ENCODE results near the gene FBXO10.
"Not testable (repeated sequence)": the region's sequence is repeated elsewhere in the genome, so short reads cannot be mapped to it uniquely, and the experiment has no call there.

The FBXO10 gene

GRCh38 chr9:37514415-37514814, 61.8 kb downstream of the FBXO10 start:
- DNase-seq (ENCODE audit: low spot score); FAIRE-seq: not testable (repeated sequence)

GRCh38 chr9:37512437-37512836, 63.7 kb downstream of the FBXO10 start:
- no peak for FAIRE-seq

DNA sequence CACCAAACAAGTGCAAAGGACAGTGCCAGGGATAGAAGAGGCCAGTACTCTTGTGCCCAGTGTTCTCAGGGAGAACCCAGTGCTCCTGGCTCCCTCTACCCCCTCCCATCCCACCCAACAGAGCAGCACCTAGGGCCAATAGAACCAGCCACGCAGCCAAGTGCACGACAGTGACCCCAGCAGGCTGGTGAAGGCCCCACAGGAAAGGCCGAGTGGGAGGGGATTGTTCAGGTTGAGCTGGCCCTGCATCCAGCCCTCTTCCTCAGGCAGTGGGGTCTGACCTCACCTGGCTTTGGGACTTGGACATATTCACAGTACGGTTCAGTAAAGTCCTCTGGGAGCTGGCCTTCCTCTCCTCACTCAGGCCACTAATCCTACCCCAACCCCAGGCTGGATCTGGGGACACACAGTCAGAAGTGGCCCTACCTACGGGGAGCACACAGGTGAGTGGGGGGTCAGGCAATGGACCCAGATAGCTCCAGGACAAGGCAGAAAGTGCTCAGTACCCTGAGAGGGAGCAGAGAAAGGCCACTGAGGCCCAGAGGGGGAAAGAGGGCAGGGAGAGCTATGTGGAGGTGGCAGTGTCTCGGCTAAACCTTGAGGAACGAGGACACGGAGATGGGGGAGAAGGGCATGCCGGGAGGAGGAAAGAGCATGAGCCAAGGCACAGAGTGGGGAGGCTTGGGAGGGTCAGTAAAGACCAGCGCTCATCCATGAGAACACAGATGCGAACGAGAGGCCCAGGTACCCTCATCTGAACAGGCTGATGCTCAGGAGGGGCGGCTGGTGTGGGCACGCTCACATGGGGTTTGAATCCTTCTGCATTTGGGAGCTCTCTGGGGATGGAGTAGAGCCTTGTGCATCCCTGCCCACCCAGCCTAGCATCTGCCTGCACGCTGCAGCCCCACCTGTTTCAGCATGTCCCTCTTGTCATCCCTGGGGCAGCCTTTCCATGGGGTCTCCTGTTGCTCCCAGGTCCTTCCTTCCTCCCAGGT, 64.9 kb downstream of the FBXO10 start:
- no peak for FAIRE-seq

More at GRCh38 chr9:37512437-37512836, 63.7 kb downstream of the FBXO10 start:
- no peak for DNase-seq (ENCODE audit: low spot score)

GRCh38 chr9:37510053-37510452, 66.1 kb downstream of the FBXO10 start:
- not testable (repeated sequence) for FAIRE-seq; DNase-seq (ENCODE audit: low spot score)

More for the DNA sequence above, 64.9 kb downstream of the FBXO10 start:
- DNase-seq (ENCODE audit: low spot score): no peak

- no peak for DNase-seq (ENCODE audit: low spot score)
- no peak for FAIRE-seq
Measured at GRCh38 chr9:37509536-37509935, 66.6 kb downstream of the FBXO10 start.

GRCh38 chr9:37508834-37509206, 67.4 kb downstream of the FBXO10 start:
- DNase-seq (ENCODE audit: low spot score) (no peak), FAIRE-seq (no peak)

DNA sequence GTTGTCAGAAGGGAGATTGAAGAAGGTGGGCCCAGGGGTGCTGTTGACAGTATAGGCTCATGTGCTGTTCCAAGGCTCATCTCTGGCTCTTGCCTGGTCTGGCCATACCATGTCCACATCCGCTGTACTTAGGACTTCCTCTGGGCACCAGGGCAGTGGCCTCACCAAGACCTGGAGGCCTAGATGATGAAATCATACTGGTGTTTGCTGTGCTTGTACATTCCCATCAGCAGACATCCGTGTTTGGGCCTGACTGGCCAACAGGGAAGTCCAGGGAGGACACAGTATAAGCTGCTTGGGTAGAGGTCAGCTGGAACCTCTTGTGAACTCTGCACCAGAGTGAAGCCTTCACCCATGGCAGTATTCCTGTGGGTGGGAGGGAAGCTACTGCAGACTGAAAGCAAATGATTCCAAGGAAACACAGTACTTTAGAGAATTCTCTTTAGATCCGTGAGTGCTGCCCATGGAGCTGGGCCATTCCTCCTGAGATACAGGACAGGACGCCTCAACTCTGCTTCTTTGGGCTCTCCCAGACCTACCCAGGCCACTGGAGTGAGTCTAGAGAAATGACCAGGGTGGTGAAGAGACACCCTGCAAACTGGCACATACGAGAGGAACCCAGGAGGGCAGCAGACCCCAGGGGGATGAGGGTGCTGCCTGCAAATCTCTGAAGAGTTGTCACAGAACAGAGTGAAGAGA, 67.9 kb downstream of the FBXO10 start:
- DNase-seq (ENCODE audit: low spot score): no peak
- FAIRE-seq: no peak

GRCh38 chr9:37507566-37508134, 68.5 kb downstream of the FBXO10 start:
- FAIRE-seq: no peak
- DNase-seq (ENCODE audit: low spot score): no peak

DNA sequence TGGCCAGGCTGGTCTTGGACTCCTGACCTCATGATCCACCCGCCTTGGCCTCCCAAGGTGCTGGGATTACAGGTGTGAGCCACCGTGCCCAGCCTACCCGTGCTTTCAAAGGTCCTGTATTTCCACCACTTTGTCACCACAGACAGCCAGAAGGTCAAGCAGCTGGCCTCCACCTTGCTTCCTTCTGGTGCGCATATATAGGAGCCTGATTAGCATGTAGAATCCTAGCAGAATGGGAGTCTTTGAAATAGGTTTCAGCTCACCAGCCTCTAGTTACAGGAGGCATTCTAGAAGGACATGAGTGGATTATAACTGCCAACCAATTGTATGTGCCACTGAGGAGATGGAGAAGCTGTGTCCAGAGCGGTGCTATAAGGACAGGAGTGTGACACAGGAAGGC, 71.6 kb downstream of the FBXO10 start:
- no peak for FAIRE-seq
- DNase-seq (ENCODE audit: low spot score): no peak

DNA sequence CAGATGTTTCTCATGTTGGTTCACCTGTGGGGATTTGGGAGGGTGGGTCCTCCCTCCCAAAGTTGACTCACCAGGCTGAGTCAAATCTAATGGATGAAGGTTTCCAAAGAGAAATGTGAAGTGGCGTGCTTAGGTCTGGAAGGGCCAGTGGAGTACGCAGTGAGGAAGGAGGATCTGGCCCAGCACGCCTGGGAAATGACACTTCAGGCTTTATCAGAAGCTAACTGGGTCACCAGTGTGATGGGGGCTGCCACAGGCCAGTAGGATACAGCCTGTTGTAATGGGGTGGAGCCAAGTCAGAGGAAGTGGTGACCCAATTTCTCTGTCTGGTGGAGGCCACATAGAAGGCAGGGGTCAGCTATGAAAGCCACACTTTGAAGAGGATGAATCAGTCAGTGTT, 72.4 kb downstream of the FBXO10 start:
- DNase-seq (ENCODE audit: low spot score): no peak
- FAIRE-seq: no peak

GRCh38 chr9:37501957-37502596, 74.1 kb downstream of the FBXO10 start:
- FAIRE-seq (no peak), DNase-seq (ENCODE audit: low spot score) (no peak)

GRCh38 chr9:37499297-37499696, 76.9 kb downstream of the FBXO10 start:
- no peak for DNase-seq (ENCODE audit: low spot score)
- FAIRE-seq: no peak

DNA sequence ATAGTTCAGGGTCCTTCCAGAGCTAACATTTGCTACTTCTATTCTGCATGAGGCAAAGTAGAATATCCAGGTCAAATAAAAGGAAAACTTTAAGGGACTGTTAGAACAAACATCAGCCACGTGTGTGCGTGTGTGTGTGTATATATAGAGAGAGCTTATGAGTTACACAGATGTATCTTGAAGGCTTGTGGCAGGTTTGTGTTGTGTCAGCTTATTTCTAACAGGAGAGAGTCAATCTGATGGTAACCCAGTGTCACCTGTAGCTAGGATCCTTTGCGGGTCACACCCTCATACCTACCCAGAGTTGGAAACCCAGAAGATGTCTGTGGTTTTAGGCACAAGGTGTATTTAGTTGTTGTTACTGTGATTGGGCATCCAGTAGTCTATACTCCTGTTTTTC, 77.7 kb downstream of the FBXO10 start:
- DNase-seq (ENCODE audit: low spot score) (no peak), FAIRE-seq (no peak)

GRCh38 chr9:37497320-37497719, 78.9 kb downstream of the FBXO10 start:
- FAIRE-seq (no peak), DNase-seq (ENCODE audit: low spot score) (no peak)

DNA sequence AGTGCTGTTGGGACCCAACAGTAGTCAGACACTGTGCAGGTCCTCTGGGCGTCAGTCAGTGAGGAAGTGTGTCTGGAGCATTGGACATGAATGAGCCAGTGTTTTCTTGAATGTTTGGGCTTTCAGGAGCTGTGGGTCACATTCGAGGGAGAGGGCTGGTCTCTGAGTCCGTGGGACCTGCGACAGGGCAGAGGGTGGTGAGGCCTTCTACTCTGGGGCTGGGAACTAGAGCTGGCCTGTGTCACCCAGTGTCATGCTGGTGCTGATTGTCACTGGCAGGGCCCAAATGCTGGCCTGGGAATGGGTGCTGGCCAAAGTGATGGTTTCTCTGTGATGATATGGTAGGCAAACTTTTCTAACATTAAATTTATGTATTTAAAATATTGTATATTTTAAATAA, 80.2 kb downstream of the FBXO10 start:
- FAIRE-seq: no peak

DNA sequence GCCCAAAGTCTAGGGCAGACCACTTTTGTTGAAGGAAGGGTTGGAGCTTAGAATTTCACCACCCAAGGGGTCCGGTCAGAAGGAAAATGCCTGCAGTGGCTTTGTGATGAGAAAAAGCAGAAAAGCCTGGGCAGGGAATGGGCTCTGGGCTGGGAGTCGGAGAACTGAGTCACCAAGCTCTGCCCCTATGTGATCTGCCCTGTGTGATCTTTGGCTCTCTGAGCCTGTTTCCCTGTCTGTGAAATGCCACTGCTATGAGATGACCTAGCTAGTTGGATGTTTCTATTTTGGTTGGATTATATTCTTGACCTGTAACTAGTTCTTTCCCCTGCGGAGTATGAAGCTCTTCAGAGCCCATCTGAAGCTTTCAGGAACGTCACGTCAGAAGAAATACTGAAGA, 80.6 kb downstream of the FBXO10 start:
- no peak for DNase-seq (ENCODE audit: low spot score)
- no peak for FAIRE-seq

More for the DNA sequence above, 80.2 kb downstream of the FBXO10 start:
- no peak for DNase-seq (ENCODE audit: low spot score)

GRCh38 chr9:37491939-37492338, 84.2 kb downstream of the FBXO10 start:
- FAIRE-seq (no peak), DNase-seq (ENCODE audit: low spot score) (no peak)

GRCh38 chr9:37486616-37487548, 89.3 kb downstream of the FBXO10 start:
- no peak for FAIRE-seq

DNA sequence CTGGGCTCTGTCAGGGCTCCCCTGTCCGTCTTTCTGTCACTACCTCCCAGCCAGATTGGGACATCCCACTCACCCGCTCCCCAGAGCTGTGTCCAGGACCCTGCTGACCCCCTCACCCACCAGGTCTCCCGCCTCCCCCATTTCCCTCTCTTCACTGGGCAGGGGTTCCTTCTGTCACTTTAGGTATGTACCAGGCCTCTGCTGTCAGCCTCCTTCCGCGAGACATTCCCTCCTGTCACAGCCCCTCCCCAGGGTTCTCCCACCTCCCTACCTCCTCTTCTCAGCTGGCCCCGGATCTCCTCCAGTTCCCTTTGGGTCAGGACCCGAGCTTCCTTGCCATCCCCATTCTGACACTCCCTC, 89.9 kb downstream of the FBXO10 start:
- FAIRE-seq: no peak
- no peak for DNase-seq (ENCODE audit: low spot score)

More at GRCh38 chr9:37486616-37487548, 89.3 kb downstream of the FBXO10 start:
- peak; percentile 30 for DNase-seq (ENCODE audit: low spot score)

All from RCC 7860 (cell line).